HG02642 (cell line): ENCODE measurements around the gene GM2A.
A peak's percentile ranks its signal among the peaks of the same experiment; 100 is the strongest.

Experiments used
- ATAC-seq: cut with Tn5 transposase; IDR thresholded peaks from one replicate; pipeline ENCODE4 v1.9.1; 2021; ENCODE audit warnings: mild to moderate bottlenecking; ENCODE audit not compliant: unreplicated experiment, poor library complexity

GM2A gene

GRCh38 chr5:151318850-151319732 lies 66.1 kb downstream of the GM2A start:
- peak; percentile 67 for ATAC-seq
